ENCODE results near the gene SLC8A1.

- TF ChIP-seq POLR2A (IDR thresholded peaks at IDR 0.05) (no peak), CTCF (IDR thresholded peaks at IDR 0.05) (no peak)
Observed at GRCh38 chr2:40285391-40285790, 166.5 kb downstream of the SLC8A1 start.
